ENCODE results near the gene DPYD. TPM values are rescaled to one million over a fixed set of nuclear protein-coding genes. Genes with fewer than 3 reads are reported as not detected.

Gene DPYD
- total RNA-seq, 1 donor from 2014 or later: 124 TPM

DNA sequence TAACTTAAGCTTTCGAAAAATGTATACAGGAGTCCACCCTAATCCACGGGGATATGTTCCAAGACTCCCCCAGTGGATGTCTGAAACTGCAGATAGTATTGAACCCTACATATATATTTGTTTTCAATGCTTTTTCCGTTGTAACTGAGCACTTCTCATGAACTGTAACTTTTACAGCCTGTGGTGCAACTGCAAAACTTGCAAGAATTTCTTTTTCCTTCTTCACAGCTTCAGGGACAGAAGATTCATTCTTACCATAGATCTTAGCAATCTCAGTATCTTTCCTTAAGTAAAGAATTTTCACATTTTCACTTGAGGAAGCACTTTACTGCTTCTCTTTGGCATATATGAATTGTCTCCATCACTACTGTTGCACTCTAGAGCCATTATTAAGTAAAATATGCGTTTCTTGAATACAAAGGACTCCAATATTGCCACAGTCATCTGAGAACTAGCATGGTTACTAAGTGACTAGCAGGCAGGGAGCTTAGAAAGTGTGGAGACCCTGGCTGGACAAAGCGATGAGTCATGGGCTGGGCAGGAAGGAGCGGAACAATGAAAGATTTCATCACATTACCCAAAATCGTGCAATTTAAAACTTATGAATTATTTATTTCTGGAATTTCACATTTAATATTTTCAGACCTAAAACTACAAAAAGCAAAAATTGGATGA lies 14.1 kb downstream of the DPYD start:
- peak; percentile 16 for DNase-seq (ENCODE audit: low spot score)

DNA sequence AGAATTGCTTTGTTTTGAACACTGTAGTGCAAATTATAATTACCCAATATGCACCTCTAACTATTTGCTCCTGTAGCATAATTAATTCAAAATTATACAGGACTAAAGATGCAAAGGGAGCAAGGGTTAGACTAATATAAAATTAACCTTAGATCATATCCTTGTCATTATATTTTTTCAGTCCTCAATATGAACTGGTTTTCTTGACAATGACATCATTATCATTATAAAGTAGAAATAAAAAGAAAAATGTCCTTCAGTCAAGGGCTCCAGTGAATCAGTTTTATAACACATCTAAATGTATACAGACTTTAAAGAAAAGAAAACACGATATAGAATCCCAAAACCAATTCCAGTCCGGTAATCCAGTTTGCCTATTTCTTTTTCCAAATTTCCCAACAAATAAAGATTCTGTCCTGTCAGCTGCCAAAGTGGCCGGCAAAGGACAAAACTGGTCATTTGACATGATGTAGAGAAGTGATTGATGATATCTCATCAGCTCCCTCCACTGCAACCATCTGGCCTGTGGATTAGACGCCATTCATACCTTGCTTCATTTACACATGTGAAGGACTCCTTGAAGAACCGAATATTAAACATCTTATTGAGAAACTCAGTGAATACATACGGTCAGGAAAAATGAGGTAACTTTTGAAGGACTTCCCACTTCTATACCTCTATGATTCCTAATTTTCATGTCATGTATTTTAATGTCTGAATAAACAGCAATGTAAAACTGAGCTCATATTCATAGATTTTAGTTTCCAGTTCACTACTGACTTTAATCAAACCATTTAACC lies 15.5 kb downstream of the DPYD start:
- DNase-seq (ENCODE audit: low spot score): no peak

DNA sequence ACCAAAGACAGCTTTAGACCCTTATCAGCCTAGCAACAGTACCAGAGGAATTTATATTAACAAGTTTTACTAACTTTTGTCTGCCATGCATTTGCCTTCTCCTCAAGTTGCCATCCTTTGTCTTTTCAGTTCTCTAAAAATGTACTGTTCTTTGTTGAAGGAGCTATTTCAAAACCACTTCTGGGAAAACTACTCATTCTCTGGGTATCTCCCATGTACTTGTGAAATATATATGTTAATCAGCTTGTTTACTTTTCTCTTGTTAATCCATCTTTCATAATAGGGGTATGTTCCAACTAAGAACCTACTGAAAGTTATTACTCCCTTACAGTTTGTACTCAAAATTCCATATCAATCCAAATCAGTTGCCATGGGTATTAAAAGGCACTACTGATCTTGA lies 16.3 kb downstream of the DPYD start:
- DNase-seq (ENCODE audit: low spot score): no peak

DNA sequence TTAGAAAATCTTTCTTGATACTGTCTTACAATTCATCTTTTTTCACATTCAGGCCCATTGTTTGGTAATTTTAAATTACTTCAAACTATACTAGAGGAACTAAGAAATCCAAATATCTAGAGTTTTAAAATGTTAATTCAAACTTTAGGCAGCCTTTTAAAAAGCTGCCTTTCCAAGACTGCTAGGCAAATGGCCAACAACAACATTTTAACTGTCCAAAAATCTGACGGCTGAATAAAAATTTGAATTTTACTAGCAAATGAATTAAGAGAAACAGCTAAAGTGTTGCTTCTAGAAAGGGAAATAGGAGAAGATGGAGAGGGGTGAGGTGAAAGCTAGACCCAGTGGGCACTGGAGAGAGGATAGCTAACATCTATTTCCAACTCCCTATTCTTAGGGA lies 17.2 kb downstream of the DPYD start:
- DNase-seq (ENCODE audit: low spot score): no peak

DNA sequence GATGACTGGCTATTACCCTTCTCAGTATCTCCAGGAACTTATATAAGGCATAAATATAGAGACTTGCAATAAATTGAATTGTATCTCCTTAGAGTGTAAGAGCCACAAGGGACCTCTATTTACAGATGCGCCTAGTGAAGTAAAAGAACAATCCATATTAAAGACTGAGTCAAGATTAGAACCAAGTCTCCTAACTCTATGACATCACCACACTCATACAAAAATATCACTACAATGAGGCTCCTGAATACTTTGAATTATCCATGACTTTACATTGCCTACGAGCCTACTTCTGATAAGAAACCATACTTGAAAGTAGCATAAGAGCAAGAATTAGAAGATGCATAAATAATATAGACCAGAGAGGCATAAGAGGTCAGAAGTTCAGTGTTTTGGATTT lies 18.8 kb downstream of the DPYD start:
- DNase-seq (ENCODE audit: low spot score): no peak

DNA sequence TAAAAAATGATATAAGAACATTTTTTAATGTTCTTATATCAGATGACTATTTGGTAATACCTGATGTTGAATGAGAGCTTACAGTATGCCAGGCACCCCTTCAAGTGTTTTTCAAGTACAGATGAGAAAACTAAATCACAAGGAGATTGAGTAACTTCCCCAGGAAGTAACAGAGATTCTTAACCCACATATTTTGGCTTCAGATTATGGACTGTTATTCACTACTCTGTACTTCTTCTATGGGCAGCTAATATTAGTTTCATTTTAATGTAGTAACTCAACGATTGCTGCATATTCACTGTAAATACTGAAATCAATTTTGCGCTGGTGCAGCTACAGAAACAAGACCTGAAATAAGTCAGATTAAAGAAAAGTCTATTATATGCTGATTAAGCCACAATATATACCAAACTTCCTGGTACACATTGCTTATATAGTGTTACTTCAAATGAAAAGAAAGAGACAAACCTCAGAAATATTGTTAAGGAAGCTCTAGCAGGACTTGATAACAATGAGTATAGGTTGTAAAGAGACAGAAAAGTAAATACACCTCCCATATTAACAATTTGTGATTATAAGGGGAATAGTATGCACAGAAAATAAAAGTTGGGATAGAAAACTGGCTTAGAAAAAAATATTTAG lies 19.7 kb downstream of the DPYD start:
- no peak for DNase-seq (ENCODE audit: low spot score)

DNA sequence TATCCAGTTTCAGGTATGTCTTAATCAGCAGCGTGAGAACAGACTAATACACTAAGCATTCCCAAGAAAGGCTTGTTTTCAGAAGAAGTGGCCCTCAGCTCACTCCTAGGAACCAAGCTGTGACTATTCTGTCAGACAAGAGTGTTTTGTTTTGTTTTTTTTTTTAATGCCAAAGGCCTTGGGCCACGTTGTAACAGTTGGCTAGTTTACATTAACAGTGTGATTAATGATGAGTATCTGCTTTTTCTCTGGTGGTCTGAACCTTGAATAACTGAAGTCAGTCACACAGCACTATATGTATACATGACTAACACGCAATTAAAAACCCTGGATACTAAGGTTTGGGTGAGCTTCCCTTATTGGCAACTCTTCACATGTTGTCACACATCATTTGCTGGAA lies 21.9 kb downstream of the DPYD start:
- DNase-seq (ENCODE audit: low spot score): no peak

DNA sequence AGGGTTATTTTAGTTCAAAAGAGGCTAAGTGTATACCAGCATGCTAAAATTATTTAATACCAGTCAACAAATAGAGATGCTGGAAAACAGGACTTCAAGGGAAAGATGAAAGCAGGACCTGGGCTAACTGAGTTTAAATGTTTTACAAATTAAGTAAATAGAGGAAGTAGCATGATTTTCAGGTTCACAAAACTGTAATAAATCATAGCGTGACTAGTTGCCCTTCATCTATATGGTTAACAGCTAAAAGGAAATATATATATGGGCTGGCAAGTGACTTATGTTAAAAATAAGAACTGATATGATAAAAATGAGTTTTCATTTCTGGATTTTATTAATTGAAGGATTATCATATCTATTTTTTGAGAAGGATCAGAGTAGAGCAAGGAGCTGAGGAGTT lies 25.6 kb downstream of the DPYD start:
- DNase-seq (ENCODE audit: low spot score): no peak

DNA sequence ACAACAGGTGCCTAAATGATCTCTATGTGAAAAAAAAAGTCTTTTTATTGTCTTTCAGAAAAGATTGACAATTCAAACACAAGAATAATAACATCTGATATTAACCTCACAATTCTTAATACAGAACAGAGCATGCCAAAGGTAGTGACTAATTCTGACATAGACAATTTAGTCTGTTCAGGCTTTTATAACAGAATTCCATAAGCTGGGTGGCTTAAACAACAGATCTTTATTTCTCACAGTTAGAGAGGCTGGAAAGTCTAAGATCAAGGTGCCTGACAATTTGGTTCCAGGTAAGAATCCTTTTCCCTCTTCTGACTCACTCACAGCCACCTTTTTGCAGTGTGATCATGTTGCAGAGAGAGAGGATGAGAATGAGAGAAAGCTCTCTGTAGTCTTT lies 27.0 kb downstream of the DPYD start:
- DNase-seq (ENCODE audit: low spot score): no peak

DNA sequence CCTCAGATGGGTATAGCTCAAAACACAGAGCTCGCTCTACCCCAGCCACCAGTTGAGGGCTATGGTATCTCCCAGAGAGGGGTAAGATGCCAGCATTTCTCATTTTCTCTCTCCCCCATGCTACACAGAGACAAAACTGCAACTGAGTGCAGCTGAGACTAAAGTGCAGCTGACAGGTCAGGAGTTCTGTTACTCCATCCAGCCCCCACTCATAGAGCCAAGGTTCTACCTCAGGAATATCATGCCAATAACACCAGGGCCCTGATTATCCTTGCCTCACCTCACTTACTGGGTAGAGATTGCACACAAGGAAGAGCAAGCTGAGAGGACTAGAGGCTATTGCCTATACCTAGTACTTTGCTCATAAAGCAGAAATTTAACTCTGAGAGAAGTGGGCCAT lies 34.6 kb downstream of the DPYD start:
- no peak for DNase-seq (ENCODE audit: low spot score)

DNA sequence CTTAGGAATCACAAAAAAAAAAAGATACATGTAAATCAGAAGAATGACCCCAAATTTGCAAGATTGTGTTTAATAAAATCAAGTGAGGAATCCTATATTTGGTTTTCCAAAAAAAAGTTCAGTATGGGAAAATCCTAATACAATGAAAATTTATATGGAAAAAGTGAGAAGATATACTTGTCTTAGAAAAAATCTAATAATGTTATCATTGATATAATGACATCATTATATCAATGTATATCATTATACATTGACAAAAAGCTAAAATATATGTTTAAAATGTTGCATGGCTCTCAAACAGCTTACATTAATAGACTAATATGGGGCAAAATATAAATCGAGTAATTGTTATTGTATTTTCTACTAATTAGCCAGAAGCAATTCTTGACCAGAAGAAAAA lies 37.0 kb downstream of the DPYD start:
- DNase-seq (ENCODE audit: low spot score): no peak

DNA sequence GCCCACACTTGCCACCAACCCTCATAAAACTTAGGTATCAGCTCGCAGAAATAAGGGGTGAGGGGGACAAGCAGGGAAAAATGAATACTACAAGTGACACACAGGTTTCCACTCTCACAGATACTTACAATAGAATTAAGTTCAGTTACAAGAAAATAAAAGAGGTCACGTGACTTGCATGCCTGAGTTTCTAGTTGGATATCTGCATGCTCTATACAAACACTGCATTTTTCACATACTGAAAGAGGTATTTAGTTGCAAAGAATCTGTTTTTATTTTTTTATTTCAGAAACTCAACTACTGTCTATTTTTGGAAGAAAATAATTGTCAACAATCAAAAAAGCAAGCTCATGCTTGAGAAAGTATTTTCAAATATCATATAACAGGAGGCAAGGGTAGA lies 43.5 kb downstream of the DPYD start:
- DNase-seq (ENCODE audit: low spot score): no peak

DNA sequence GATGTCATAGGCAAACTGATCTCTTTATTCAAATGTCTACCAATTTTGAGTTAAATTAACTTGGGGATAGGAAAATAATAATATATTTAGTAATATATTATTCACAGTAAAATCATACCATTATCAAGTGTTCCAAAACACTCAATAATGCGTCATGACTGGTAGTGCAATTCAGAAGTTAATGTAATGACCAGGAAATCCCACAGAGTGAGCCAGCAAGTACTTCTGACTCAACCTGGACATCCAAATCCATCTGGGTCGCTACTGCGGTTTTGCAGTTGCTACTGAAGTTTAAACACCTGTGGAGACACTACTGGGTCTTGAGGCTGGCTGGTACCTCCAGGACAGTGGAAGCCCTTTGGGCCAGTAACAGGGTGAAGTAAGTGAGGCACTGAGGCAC lies 44.8 kb downstream of the DPYD start:
- DNase-seq (ENCODE audit: low spot score): no peak

DNA sequence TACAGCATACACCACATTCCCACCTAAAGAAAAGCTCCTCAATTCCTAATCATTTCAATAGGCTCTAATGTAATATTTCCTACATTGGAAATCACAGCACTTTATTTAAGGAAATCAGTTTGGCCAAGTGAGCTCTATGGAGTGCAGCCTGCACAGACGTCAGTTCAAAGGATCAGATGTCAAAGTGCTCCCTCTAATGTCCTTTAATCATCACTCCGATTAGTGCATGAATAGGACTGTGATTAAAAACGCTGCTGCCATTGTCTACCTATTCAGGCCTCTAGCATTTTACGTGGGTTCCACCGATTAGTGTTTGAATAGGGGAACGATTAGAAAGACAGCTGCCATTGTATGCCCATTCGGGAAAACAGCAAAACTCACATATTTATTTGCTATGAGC lies 50.2 kb downstream of the DPYD start:
- no peak for DNase-seq (ENCODE audit: low spot score)

DNA sequence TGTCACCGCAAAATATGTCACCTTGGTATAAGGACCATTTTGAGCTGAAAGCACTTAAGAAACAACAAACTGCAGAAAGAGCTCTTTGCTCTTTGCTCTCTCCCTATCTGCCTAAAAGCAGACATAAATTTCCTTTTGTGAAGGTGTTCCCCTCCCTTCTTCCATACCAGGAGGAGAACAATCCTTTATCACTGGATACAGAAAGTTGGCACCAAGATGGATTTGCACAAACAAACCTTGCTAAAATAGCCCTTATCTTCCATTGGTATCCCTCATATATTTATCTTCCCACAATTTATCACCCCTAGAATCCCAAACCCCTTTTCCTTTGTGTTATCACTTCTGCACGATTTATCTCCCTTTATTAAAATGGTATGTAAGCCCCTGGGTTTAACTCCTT lies 51.4 kb downstream of the DPYD start:
- no peak for DNase-seq (ENCODE audit: low spot score)

DNA sequence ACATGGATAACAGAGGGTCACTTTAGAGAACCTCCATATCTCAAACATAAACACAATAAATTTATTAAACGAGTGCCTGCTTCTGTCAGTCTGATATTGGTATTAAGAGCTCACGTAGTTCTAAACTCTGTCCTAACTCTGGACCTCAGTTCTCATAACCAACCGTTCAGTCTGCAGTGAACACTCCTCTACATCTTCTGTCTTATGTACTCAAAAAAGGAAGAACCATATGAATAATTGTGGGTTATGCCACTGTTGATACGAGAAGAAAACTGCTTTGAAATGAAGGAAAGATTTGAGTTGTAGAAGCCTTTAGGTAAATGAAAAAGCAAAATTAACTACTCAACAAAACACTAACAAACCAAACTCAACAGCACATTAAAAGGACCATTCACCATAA lies 53.7 kb downstream of the DPYD start:
- no peak for DNase-seq (ENCODE audit: low spot score)

DNA sequence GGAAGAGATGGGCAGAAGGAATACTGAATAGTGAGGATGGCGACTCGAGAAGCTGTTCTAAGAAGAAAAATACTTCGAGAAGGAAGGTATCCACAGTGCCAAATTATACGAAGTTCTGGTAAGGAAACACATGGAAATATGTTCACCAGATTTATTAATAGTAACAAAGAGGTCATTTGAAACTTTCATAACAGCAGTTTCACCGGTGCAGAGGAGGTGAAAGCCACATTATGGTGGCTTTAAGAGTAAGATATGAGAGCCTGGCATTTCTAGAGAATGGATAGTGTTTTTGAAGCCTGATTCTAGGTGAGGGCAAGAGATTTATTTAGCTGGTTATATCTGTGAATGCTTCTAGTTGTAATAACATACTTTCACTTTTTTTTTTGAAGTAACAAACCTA lies 56.2 kb downstream of the DPYD start:
- no peak for DNase-seq (ENCODE audit: low spot score)

DNA sequence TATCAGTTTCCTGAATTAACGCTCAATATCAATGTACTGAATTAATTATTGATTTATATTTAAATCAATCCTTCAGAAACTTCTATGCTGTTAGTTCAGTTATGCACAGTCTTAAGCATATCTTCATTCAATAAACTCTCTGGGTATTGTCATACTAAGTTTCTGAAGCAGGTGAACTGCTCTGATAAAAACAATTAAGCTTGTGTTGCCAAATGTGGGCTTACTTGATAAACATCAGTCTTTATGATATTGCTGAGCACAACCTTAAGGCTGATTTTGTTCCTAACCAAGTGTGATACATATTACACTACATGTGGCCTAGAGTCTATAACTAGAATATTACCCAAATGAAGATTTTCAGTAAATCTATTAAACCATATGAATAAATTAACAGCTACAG lies 67.6 kb downstream of the DPYD start:
- DNase-seq (ENCODE audit: low spot score): no peak

DNA sequence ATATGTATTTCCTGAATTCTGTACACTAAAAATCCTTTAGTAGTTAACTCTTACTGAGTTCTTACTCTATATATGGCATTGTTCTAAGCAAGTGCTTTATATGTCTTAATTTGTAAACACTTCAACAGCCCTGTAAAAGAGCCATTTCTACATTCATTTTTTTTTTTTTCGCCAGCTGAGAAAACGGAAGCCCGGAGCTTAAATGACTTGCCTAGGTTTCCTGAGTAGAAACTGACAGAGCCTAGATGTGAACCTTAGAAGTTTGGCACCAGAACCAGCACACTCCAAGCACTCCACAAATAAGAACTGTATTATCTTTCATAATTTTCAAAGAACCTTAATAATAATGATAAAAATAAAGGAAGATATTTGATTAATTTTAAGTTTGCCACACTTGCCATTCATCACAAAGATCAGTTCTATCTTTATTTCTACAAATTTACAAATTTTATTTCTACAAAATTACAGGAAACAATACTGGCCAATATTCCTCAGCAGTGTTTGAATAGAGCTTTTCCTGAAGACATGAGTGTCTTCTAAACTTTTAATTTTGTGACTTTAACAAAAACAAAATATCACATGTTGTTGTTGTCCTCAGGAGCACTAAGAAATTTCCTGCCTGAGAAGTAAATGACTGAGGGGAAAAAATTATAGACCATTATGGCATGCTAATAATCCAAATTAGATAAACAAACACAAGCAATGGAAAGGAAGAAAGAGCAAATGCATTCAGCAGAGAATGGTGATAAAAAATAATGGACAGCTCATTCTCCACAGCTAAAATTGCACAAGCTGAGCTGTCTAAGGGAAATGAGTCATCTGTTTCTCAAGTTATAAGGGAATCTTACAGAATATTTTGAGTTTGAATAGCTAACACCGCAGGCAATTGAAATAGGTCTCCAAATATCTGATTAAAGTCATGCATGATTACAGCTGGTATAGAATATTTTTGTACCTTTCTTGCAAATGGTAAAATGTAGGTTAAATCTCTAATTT lies 71.2 kb downstream of the DPYD start:
- no peak for DNase-seq (ENCODE audit: low spot score)

DNA sequence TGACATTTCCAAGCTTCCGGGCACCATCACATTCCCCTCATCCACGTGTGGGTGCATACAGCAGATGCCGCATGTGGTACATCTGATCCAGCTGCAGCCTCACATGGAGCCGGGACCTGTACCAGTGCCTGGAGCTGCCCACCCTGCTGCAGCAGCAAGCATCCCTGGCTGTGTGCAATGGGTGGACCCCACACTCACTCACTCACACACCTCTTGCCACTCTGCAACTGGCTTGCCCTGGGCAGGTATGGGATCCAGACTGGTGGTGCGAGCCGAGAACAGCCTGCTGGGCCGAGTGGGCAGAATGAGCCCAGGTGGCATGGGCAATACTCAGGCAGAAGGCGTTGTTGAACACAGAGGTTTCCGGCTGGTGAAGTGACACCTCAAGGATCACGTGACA lies 75.0 kb downstream of the DPYD start:
- DNase-seq (ENCODE audit: low spot score): no peak

DNA sequence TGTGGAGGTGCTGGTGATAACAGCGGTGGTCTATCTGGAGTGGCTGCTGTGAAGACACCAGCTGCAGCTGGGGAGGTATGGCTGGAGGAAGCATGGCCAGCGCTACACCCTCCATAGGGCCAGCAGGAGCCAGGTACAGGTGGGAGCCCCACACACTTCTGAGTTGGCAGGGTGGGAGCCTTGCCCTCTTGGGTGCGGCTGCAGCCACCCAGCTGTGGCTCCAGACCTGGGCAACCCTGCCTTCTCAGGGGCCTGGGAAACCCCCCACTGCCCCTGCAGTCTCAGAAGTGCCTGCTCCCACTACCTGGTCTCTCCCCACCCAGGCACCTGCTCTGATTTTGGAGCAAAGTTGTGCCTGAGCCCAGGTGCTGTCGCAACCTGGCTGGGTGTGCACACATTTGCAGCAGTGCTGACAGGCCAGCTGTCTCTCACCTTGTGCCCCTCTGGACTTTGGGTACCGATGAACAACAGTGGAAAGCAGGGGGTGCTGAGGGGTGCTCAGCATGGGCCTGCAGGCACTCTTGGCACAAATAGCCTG lies 76.2 kb downstream of the DPYD start:
- DNase-seq (ENCODE audit: low spot score): no peak

DNA sequence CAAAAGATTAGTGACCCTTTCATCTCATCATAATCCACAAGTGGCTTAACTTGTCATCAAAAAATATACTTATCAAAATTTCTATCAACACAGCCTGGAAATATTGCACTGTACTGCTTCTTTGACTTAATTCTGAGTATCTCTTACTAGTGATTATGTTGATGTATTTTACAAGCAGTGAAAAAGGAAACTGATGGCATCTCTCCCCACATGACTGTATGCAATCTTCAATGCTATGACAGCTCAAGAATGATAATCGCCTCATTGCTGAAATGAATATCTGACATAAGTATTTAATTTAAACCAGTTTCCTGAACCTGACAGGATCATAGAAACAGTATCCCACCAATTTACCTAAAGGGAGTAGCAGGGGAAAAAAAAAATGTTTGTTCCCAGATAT lies 79.5 kb downstream of the DPYD start:
- DNase-seq (ENCODE audit: low spot score): no peak

All from mucosa of gallbladder (tissue), 1 donor.